GM12801 (cell line): ENCODE measurements around the gene NDUFA8.

Experiments used
- CTCF ChIP-seq: IDR thresholded peaks from one replicate; pipeline ENCODE4 v1.5.1; 2011; ENCODE audit warnings: control low read depth; ENCODE audit not compliant: insufficient read length; ENCODE audit errors: extremely low read depth

Gene NDUFA8

DNA sequence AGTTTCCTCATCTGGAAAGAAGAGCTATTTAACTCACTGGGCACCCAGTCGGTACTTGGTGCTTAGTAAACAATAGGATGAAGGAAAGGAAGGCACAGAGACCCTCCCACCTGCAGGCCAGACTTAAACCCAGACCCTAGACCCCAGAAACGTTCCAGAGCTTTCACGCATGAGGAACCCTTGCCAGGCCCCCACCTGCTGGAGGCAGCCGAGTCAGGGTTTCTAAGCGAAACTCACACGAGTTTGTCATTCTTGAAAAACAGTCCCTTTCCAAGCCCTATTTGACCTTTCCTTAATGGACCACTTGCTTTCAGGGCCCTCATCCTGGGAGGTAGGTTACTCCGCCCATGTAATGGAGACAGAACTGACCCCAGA lies 30.6 kb downstream of the NDUFA8 start:
- TF ChIP-seq CTCF, result no peak

DNA sequence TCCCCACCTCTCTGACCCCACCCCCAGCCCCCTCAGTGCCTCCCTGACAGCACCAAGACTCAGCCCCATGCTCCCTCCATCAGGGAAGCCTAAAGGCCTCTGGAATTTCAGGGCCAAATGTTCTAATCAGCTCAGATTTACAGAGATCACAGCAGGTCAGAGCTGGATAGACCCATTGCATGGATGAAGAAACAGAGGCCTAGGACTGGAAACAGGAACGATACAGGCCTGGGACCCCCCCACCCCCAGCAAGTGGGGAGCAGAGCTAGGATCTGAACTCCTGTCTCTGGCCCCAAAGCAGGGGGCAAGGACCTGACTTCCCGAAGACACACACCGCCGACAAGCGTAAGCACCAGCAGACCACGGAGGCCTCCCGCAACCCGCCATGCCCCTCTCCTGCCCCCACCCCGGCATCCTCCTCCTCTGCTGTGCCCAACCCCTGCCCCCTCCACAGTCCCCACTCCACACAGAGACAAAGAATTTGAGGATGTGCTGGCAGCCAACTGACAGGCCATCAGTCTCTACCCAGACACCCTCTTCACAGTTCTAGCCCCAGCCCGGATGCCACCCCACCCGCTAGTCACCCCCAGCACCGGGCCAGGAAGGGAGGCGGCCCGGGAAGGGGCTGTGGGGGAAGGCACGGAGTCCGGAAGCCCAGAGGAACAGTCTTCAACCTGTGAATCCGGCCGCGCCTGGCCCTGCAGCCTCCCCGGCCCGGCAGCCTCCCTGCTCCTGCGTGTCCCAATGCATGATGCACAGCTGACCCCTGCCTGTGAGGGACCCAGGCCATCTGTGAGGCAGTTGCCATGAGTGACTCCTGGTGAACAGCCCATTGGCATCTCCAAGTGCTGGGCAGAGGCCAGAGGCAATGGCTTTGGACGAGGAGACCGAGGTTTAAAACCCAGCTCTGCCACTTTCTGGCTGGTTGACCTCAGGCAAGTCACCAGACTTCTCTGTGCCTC lies 31.3 kb downstream of the NDUFA8 start:
- TF ChIP-seq CTCF, result no peak

DNA sequence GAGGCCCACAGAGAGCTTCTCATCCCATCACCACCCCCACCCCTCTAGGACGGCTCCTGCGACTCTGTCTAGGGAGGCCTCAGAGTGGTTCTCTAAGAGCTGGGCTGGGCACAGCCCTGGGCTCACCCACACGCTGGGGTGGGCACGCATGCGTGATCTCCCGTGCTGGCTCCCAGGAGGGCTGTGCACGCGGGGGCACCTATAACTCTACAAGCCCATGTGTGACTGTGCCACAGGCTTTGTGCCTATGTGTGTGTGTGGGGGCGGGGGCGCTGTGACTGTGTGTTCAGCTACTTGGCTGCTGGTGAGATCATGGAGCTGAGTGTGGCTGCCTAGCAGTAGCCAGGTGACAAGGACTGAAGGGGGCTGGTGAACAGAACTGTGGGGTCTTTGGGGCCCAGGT lies 32.2 kb downstream of the NDUFA8 start:
- no peak for TF ChIP-seq CTCF

DNA sequence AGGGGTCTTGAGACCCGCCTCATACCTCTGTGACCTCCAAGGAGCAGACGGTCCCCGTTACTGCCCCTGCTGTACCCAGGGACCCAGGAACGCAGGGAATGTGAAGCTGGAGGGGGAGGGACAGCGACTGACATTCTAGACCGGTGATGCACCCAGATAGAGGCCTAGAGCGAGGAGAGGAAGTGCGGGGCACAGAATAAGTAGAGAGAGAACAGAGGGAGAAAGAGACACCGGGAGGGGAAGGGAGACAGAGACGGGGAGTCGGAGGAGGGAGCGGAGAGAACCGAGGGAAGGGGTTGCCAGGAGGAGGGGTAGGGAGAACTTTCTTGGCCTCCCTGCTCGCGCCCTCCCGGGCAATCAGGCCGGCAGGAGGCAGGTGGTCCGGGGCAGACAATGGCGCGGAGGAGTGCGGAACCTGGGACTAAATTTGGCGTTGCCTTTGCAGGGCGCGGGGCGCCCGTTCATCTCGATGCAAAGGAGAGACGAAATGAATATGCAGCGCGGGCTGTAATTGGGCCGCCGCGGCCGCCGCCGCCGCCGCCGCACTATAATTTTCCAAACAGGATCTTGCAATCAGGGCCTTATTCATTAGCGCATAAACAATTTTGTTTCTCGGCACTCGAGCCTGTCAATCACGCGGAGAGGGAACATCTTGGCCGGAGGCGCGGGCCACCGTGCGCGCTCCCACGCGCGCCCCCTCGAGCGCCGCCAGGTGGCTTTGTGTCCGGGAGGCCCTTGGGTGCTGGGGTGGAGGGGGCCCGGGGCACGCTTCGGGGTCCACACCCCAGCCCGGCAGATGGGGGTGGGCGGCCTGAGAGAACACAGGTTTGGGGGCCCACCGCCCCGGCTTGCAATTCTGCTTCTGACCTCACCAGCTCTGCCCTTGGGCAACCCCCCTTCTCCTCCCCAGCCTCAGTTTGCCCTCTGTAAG lies 33.0 kb downstream of the NDUFA8 start:
- TF ChIP-seq CTCF, result no peak

DNA sequence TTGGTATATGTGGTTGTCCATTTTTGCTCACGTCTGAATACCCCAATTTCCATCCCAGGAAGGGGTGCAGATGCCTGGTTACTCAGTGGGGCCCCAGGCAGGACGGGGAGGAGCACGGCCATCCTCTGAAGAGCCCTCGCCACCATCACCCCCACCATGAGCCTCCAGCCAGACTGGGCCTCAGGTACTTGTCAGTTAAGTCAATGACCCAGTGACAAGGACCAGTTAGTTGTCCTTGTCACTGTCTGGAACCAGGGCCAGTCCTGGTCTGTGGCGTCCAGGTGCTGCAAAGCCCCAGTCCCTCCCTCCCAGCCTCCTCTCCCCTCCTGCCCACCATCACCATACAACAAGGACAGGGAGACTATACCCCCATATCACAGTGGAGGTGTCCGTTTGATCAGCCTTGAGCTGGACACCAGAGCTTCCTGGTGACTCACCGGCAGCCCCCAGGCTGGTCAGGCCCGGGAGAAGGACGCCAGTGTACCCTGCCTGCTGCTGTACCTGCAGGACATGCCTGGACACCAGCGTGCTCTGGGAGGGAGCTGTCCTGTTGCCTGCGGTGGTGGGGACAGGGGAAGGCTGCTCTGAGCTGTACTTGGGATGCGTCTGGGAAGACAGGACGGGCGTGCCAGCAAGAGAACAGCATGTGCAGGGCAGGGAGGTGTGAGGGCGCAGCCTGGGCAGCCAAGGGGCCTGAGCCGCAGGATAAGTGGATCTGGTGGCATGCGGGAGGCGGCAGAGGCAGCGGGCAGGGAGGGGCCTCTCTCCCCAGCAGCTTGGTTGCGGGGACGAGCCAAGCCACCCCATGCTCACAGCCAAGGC lies 33.9 kb downstream of the NDUFA8 start:
- no peak for TF ChIP-seq CTCF

DNA sequence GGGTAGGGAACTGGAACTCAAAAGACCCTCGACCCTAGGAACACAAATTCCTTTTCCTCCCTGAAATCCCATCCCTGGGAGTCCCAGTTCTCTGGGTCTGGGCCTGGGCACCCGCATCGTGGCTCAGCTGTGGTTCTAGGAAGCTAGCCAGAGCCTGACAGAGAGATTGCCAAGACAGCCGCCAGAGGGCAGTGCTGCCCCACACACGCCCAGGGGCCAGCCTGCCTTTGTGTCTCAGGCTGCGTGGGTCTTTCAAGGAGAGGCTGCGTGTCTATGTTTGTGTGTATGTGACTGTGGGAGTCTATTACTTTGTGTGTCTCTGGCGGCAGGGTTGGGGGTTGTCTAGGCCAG lies 34.4 kb downstream of the NDUFA8 start:
- peak; percentile 34 for TF ChIP-seq CTCF

DNA sequence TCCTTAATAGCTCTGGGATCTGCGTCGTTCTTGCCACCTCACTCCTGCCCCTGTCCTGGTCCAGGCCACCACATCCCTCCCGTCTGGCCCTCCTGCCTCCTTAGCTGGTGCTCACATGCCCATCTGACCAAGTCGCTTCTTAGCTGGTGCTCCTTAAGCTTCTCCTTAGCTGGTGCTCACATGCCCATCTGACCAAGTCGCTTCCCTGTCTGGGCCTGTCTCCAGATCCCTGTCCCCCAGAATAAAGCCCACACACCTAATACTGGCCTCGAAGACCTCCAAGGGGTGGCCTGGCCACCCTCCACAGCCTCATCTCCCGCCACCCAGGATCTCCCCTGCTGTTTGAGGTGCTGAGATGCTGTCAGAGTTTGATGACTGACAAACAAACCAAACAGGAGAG lies 35.1 kb downstream of the NDUFA8 start:
- no peak for TF ChIP-seq CTCF
